NCI-H2081 treated with DMSO at 0.1 percent for 48 hours (cell line): ENCODE measurements around the gene SLC10A7.

Experiments used
- DNase-seq: peaks from one replicate; lab custom pipeline; 2025; lab: John Stamatoyannopoulos, UW

SLC10A7 gene

DNA sequence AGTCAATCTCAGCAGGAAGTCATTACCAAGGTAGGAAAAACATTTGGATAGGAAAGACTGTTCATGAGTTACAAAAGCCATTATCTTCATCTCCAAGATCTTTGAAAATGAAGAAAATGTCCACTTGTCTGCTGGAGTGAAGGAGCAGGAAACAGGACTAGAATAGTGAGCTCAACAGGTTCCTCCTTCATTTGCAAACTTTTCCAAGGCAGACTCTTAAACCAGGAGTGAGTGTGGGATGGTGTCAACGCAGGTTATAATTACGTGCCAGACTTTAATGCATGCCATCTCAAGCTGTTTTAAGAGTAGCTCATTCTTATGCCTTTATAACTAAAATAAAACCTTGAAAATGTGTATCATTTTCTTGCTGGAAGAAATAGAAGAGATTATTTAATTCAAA is 310.9 kb downstream of the SLC10A7 start:
- DNase-seq, result no peak

DNA sequence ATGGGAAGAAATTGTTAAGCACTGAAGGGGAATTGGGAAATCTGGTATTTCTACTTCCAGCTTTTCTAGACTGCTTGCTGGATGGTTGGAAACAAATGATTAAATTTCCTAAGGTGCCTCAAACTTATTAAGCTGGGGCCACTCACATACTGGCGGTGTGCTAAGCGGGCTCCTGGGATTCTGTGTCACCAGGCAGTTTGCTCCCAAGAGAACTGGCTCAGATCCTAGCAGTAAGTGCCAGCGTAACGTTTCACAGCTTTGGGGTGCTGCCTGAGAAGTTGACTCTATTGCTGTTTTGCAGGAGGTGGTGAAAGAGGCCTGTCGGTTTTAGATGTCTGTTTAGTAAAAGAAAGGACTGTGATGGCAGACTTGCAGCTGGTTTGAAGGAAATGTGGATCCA is 314.3 kb downstream of the SLC10A7 start:
- DNase-seq, result no peak
